ENCODE measurements around the gene SMOC1.

SMOC1 gene

DNA sequence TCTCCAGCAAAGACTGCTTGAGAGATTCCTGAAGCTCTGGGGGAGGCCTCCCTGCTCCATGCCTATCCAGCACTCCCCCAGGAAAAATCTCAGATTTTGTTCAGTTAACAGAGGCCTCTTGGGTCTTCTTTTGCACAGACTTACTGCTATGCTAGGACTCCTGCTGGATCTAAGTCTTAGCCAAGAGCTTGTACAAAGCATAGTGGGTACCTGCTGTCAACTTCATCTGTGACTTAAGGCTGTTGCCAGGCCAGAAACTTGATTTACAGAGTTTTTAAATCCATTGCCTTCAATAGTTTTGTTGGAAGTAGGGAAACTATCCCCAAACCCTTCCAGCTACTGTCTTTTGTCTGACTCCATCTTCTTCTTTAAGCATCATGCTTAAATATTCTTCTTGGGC, 140.5 kb downstream of the SMOC1 start:
- TF ChIP-seq, protein P1, sequence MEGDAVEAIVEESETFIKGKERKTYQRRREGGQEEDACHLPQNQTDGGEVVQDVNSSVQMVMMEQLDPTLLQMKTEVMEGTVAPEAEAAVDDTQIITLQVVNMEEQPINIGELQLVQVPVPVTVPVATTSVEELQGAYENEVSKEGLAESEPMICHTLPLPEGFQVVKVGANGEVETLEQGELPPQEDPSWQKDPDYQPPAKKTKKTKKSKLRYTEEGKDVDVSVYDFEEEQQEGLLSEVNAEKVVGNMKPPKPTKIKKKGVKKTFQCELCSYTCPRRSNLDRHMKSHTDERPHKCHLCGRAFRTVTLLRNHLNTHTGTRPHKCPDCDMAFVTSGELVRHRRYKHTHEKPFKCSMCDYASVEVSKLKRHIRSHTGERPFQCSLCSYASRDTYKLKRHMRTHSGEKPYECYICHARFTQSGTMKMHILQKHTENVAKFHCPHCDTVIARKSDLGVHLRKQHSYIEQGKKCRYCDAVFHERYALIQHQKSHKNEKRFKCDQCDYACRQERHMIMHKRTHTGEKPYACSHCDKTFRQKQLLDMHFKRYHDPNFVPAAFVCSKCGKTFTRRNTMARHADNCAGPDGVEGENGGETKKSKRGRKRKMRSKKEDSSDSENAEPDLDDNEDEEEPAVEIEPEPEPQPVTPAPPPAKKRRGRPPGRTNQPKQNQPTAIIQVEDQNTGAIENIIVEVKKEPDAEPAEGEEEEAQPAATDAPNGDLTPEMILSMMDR (IDR thresholded peaks at IDR 0.05) = no peak
- Histone ChIP-seq H3K4me3 (no peak overlapping the region), H3K27ac (peak overlapping the region in 1 of 2 donors; percentile 7)
- no peak for DNase-seq (ENCODE audit: low spot score)

DNA sequence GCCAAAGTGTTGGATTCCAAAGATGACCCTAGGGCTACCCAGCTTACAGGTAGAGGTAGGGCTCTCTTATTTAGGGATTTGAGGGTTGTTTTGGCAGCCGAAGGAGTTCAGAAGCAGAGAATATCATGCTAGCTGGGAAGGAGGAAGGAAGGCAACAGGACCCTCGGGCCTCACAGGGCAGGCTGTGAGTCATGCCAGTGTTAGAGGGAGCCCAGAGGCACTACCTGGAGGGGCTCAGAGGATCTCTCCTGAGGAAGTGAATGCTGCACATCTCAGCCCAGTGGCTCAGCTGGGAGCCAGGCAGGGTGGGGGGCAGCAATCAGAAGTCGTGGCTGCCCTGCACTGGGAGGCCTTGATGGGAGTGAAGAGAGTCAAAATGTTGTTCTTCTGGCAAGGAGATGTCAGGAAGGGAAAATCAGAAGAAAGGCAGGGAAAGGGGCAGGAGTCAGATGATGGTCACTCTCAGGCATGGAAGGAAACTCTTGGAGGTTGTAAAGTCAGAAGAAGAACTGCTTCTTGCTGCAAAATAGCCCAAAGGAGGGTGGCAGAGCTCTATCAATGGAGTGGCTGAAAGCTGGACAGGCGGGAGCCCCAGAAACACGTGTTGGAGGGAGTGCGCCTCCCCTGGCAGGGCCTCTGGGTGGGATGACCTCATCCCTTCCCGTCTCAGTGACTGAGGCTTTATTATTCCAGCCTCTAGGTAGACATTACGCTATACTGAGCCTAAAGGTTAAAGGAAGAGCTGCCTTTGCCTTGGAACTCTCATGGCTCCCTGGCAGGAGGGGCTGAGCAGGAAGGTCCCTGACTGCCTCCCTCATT, 141.3 kb downstream of the SMOC1 start:
- no peak for DNase-seq (ENCODE audit: low spot score)

DNA sequence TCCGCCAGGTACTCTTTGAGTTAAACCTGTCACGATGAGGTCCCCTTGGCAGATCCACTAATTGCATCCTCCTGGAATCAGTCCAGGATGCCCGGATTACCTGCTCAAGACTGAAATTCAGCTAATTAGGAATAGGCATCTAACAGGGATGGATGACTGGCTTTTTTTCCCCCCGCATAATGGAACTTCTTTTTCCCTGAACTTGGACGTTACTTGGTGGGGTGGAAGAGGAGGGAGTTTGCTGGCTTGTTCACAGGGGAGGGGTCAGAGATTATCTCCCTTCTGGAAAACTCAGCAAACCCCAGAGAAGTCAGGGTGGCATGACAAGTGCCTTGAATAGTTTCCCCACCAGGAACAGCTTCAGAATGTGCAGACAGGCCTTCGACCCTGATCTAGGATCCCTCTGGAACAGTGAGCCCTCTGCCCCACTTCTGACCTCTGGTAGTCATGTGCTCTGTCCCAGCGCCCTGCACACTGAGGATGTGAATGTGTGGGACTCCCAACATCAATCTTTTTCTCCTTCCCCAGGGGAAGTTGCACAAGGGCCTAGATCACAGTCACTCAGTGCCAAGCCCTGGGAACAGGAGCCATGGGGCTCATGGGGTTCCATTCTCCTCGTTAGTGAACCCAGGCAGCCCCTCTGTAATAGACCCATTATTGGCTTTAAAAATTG, 142.5 kb downstream of the SMOC1 start:
- TF ChIP-seq, protein P1 (IDR thresholded peaks at IDR 0.05) = no peak
- no peak overlapping the region for H3K27ac ChIP-seq
- H3K4me3 ChIP-seq = no peak overlapping the region
- DNase-seq (ENCODE audit: low spot score) = no peak

More for the DNA sequence above, 141.3 kb downstream of the SMOC1 start:
- H3K4me3 ChIP-seq = no peak overlapping the region
- TF ChIP-seq, protein P1 (IDR thresholded peaks at IDR 0.05) = no peak
- no peak overlapping the region for H3K27ac ChIP-seq

DNA sequence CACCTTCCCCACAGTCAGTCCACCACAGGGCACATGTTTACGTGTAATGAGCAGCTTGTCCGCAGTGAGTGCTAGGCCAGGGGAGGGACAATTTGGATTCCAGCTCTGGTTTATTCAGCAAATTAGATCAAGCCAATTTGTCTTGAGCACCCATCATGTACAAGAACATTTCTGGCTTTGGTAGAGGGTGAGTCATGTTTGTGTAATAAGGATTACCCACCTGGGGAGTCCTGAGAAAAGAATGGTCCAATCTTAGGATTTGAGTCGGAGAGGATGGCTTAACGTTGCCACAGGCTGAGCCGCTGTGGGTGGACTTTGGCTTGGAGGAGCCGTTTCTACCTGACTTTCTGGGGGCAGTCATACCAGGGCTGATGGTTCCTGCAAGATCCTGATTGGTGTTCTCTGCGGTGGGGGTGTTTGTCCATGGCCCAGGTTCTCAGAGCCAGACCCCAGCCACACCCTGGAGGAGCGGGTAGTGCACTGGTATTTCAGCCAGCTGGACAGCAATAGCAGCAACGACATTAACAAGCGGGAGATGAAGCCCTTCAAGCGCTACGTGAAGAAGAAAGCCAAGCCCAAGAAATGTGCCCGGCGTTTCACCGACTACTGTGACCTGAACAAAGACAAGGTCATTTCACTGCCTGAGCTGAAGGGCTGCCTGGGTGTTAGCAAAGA, 143.7 kb downstream of the SMOC1 start:
- H3K27ac ChIP-seq = no peak overlapping the region
- DNase-seq (ENCODE audit: low spot score) = no peak
- H3K4me3 ChIP-seq = no peak overlapping the region
- TF ChIP-seq, protein P1 (IDR thresholded peaks at IDR 0.05) = no peak

DNA sequence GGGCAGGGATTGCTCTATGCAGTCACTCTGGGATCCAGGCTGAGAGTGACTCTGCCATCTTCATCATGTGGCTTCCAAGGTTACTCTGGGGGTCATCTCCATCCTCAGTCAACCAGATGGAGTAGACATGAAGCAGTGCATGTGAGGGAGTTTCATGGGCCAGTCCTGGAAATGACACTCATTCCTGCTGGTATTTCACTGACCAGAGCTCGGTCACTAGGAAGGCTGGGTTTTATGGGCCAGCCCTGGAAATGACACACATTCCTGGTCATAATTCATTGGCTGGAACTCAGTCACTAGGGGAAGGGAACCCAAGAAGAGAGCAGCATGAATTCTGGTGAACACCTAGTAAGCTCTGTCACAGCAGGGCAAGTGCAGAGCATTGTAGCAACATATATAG, 144.7 kb downstream of the SMOC1 start:
- DNase-seq (ENCODE audit: low spot score) = no peak
- Histone ChIP-seq H3K27ac (no peak overlapping the region), H3K4me3 (no peak overlapping the region)
- TF ChIP-seq, protein P1 (IDR thresholded peaks at IDR 0.05) = no peak

DNA sequence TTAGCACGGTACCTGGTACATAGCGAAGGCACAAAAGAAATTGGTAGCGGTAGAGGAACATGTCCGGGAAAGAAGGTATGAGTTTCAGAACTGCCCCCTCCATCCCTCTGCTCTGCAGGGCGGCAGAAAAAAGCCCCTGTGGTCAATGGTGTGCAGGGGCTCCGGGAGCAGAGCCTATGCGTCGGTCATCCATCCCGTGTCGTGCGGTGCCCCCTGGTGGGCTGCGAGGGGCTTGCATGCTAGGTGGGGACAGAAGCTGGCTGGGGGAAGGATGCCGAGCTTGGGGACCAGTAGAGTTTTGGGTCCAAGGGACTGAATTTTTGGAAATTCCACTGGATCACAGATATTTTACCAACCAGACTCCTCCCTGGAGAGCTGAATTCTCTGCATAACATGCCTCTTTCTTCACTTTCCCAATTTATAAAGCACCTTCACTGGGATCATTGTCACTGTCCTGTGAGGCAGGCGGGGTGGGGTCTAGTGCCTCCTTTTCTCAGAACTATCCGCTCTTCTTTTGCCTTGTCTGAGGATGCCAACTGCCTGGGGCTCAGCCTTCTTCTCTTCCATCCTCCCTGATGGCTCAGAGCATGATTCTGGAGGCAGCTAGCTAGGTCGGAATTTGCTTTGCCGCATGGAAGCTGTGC, 148.7 kb downstream of the SMOC1 start:
- TF ChIP-seq, protein P1 (IDR thresholded peaks at IDR 0.05) = peak; percentile 77
- DNase-seq (ENCODE audit: low spot score) = no peak

More for the DNA sequence above, 148.7 kb downstream of the SMOC1 start:
- Histone ChIP-seq H3K27ac (no peak overlapping the region), H3K4me3 (no peak overlapping the region)

Measured in coronary artery (tissue), 2 donors.